Measurements from ENCODE around the gene IDH2.

Gene IDH2

GRCh38 chr15:90103701-90104329, 1.5 kb upstream of the IDH2 start:
- no peak overlapping the region for H3K4me3 Mint-ChIP-seq

DNA sequence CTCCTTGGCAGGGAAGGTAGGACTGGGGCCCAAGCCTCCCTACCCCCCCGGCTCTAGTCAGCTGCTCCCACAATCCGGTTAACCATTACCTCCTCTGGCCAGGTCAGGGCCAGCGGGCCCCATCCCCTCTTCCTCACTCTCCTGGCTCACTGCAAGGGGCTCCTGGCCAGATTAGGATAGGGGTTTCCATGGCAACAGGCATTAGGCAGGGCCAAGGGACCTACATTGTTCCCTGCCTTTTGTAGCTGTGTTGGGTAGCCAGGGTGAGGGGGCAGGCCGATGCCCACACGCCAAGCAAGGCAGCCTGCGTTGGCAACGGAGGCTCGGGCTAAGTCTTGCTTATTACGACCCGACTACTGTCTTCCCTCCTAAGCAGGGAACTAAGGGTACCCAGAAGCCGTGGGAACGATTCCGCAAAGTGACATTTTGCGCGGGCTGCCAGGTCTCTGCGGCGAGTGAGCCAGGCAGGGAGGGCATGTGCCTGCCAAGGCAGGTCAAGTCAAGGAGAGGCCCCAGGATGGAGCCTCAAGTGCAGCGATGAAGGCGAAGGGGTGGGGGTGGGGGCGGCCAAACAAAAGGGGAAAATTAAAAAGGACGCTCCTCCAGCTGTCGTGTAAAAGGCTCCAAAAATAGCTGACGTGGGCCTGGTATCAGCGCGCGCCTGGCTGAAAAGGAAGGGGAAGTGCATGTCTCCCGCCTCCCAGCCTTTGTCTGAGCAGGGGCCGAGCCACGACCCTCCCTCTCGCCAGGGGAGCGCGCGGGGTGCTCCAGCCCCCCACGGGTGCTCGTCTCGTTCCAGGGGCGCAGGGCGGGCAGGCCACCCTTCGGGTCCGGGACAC, 919 bp downstream of the IDH2 start:
- H3K27me3 Mint-ChIP-seq, result peaks cover 28% of the 10 kb centered on the region
- H3K9me3 Mint-ChIP-seq, result no peaks in the 10 kb centered on the region
- H3K27ac Mint-ChIP-seq, result peak overlapping the region; percentile 83
- peak overlapping the region; percentile 85 for H3K4me3 Mint-ChIP-seq
- peaks cover 25% of the 10 kb centered on the region for H3K36me3 Mint-ChIP-seq (ENCODE audit: low read depth)
- intact Hi-C loops (cut with micrococcal nuclease), result no loop called here
- H3K4me1 Mint-ChIP-seq (ENCODE audit: low read depth), result peaks cover 60% of the 10 kb centered on the region

More at GRCh38 chr15:90103701-90104329, 1.5 kb upstream of the IDH2 start:
- H3K9me3 Mint-ChIP-seq, result no peaks in the 10 kb centered on the region
- H3K4me1 Mint-ChIP-seq (ENCODE audit: low read depth), result peaks cover 47% of the 10 kb centered on the region
- H3K36me3 Mint-ChIP-seq (ENCODE audit: low read depth), result peaks cover 15% of the 10 kb centered on the region
- peak overlapping the region; percentile 83 for H3K27ac Mint-ChIP-seq
- H3K27me3 Mint-ChIP-seq, result peaks cover 37% of the 10 kb centered on the region
- intact Hi-C loops (cut with micrococcal nuclease), result no loop called here

DNA sequence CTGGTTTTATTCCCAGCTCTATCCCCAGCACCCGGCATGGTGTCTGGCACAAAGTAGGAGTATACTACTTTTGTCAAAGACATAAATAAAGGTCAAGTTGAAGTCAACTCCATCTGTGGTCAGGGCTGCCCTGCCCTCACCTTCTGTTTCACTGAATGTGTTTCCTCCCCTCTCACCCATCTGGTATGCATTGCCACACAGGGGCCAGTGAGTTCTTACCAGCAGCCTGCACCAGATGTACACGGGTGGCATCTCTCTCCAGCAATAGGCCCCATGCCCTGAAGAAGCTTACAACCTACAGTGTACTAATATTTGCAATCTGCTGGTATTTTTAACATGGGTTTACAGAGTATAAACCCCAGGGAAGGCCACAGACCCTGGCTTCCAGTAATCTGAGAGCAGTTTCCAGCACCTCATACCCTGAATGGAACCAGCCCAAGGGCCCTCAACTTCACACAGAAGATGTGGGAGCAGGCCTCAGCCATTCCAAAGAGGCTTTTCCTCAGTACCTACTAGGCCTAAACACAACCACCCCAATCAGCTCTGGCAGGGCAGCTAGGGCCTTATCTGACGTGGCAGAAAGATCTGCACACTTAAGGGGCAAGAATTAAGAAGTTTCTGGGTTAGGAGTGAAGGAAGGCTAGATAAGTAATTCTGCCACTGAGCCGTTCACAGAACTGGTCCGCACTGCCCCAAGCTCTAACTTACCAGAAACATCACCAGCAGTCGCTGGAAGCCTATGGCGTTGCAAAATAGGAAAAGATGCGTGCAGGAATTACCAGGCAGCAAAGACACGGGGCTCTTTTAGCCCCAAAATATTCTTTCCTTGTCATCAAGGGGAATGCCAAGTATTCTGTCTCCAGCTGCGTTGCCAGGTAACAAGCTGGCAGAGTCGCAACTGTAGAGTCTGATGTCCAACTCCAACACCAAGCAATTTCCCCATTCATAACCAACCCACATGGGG, 2.1 kb downstream of the IDH2 start:
- H3K9me3 Mint-ChIP-seq, result no peaks in the 10 kb centered on the region
- H3K27ac Mint-ChIP-seq, result peak overlapping the region; percentile 83
- H3K4me1 Mint-ChIP-seq (ENCODE audit: low read depth), result peaks cover 70% of the 10 kb centered on the region
- H3K4me3 Mint-ChIP-seq, result peak overlapping the region; percentile 85
- H3K36me3 Mint-ChIP-seq (ENCODE audit: low read depth), result peaks cover 34% of the 10 kb centered on the region
- H3K27me3 Mint-ChIP-seq, result peaks cover 21% of the 10 kb centered on the region
- intact Hi-C loops (cut with micrococcal nuclease), result no loop called here

- intact Hi-C loops (cut with micrococcal nuclease), result no loop called here
- H3K36me3 Mint-ChIP-seq (ENCODE audit: low read depth), result peaks cover 37% of the 10 kb centered on the region
- peak overlapping the region; percentile 83 for H3K27ac Mint-ChIP-seq
- H3K4me1 Mint-ChIP-seq (ENCODE audit: low read depth), result peaks cover 76% of the 10 kb centered on the region
- peaks cover 13% of the 10 kb centered on the region for H3K27me3 Mint-ChIP-seq
- H3K9me3 Mint-ChIP-seq, result no peaks in the 10 kb centered on the region
- no peak overlapping the region for H3K4me3 Mint-ChIP-seq
Measured at GRCh38 chr15:90099072-90099867, 3.0 kb downstream of the IDH2 start.

DNA sequence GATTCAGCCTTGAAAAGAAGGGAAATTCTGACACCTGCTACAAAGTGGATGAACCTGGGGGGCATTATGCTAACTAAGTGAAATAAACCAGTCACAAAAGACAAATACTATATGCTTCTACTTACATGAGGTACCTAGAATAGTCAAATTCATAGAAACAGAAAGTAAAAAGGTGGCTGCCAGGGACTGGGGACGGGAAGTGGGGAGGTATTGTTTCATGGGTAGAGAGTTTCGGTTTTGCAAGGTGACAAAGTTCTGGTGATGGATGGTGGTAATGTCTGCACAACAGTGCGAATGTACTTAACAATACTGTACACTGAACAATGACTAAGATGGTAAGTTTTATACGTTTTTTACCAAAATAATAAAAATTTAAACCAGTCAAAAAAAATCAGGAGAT, 4.8 kb downstream of the IDH2 start:
- Mint-ChIP-seq H3K27me3 (no peaks in the 10 kb centered on the region), H3K27ac (no peak overlapping the region), H3K9me3 (no peaks in the 10 kb centered on the region), H3K4me3 (no peak overlapping the region), H3K36me3 (ENCODE audit: low read depth) (peaks cover 44% of the 10 kb centered on the region), H3K4me1 (ENCODE audit: low read depth) (peaks cover 71% of the 10 kb centered on the region)
- intact Hi-C loops (cut with micrococcal nuclease), result no loop called here

- Mint-ChIP-seq H3K36me3 (ENCODE audit: low read depth) (peaks cover 63% of the 10 kb centered on the region), H3K27me3 (no peaks in the 10 kb centered on the region), H3K4me1 (ENCODE audit: low read depth) (peaks cover 66% of the 10 kb centered on the region), H3K27ac (peak overlapping the region; percentile 12), H3K4me3 (no peak overlapping the region), H3K9me3 (no peaks in the 10 kb centered on the region)
- intact Hi-C loops (cut with micrococcal nuclease), result no loop called here
Measured at GRCh38 chr15:90095521-90095959, 6.7 kb downstream of the IDH2 start.

GRCh38 chr15:90091156-90091931, 10.9 kb downstream of the IDH2 start:
- H3K27ac Mint-ChIP-seq, result no peak overlapping the region
- intact Hi-C loops (cut with micrococcal nuclease), result no loop called here
- no peak overlapping the region for H3K4me3 Mint-ChIP-seq
- no peaks in the 10 kb centered on the region for H3K9me3 Mint-ChIP-seq
- no peaks in the 10 kb centered on the region for H3K27me3 Mint-ChIP-seq
- H3K4me1 Mint-ChIP-seq (ENCODE audit: low read depth), result peaks cover 44% of the 10 kb centered on the region
- peaks cover 80% of the 10 kb centered on the region for H3K36me3 Mint-ChIP-seq (ENCODE audit: low read depth)

GRCh38 chr15:90090226-90090848, 11.9 kb downstream of the IDH2 start:
- H3K9me3 Mint-ChIP-seq, result no peaks in the 10 kb centered on the region
- H3K4me3 Mint-ChIP-seq, result no peak overlapping the region
- peaks cover 82% of the 10 kb centered on the region for H3K36me3 Mint-ChIP-seq (ENCODE audit: low read depth)
- peaks cover 44% of the 10 kb centered on the region for H3K4me1 Mint-ChIP-seq (ENCODE audit: low read depth)
- H3K27ac Mint-ChIP-seq, result no peak overlapping the region
- no peaks in the 10 kb centered on the region for H3K27me3 Mint-ChIP-seq
- intact Hi-C loops (cut with micrococcal nuclease), result no loop called here

DNA sequence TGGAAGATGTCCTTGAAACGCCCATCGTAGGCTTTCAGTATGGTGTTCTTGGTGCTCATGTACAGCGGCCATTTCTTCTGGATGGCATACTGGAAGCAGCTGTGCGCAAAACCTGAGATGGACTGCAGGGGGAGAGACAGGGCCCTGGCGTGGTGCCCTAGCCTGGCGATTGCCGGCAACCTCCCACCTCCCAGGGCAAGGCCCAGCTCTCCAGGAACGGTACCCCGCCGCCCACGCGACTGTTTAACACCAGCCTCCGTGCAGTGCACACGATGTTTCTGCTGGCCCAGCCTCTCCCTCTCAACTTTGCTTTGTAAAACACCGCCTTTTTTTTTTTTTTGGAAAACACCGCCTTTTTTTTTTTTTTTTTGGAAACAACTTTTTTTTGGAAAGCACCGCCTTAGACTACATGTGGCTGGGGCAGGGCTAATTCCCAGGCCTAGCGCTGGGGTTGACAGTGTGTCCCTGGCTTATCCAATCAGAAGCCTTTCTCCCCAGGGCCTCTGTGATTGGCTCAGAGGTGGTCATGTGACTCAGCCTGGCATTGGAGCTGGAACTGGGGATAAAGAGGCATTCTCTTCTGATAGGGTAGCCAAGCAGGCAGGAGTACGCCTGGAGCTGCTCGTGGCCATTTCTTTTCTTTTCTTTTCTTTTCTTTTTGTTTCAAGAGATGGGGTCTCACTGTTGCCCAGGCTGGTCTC, 14.7 kb downstream of the IDH2 start:
- no peaks in the 10 kb centered on the region for H3K9me3 Mint-ChIP-seq
- no peak overlapping the region for H3K27ac Mint-ChIP-seq
- no peaks in the 10 kb centered on the region for H3K27me3 Mint-ChIP-seq
- peaks cover 46% of the 10 kb centered on the region for H3K4me1 Mint-ChIP-seq (ENCODE audit: low read depth)
- peaks cover 100% of the 10 kb centered on the region for H3K36me3 Mint-ChIP-seq (ENCODE audit: low read depth)
- no peak overlapping the region for H3K4me3 Mint-ChIP-seq
- intact Hi-C loops (cut with micrococcal nuclease), result loop anchor here (5.0 to 10.0 kb wide), 3 partner anchors 137 to 345 kb away; partner anchors contain the start of gene AP3S2

DNA sequence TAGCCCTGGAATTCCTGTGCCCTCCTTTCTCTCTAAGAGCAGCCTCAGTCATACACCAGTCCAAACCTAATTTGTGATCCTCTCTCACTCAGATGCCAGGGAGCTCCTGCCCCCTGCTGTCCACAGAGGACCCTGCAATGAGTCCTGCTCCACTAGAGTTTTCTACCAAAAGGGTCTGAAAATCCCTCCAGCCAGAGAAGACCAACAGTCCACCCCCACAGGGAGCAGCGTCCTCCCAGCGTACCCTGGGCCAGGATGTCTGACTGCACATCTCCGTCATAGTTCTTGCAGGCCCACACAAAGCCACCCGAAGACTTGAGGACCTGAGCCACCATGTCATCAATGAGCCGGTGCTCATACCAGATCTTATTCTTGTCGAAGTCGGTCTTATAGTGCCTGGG, 15.4 kb downstream of the IDH2 start:
- Mint-ChIP-seq H3K36me3 (ENCODE audit: low read depth) (peaks cover 98% of the 10 kb centered on the region), H3K27ac (no peak overlapping the region), H3K4me3 (no peak overlapping the region), H3K27me3 (no peaks in the 10 kb centered on the region), H3K4me1 (ENCODE audit: low read depth) (peaks cover 46% of the 10 kb centered on the region), H3K9me3 (no peaks in the 10 kb centered on the region)
- intact Hi-C loops (cut with micrococcal nuclease), result loop anchor here (5.0 to 10.0 kb wide), 3 partner anchors 138 to 345 kb away; partner anchors contain the start of gene AP3S2

GRCh38 chr15:90085565-90085964, 16.7 kb downstream of the IDH2 start:
- intact Hi-C loops (cut with micrococcal nuclease), result loop anchor here (5.0 to 10.0 kb wide), 3 partner anchors 139 to 343 kb away; partner anchors contain the start of gene AP3S2
- Mint-ChIP-seq H3K36me3 (ENCODE audit: low read depth) (peaks cover 98% of the 10 kb centered on the region), H3K27ac (peak overlapping the region; percentile 77), H3K4me3 (no peak overlapping the region), H3K4me1 (ENCODE audit: low read depth) (peaks cover 58% of the 10 kb centered on the region), H3K9me3 (no peaks in the 10 kb centered on the region), H3K27me3 (no peaks in the 10 kb centered on the region)

Data from dendritic cell treated with granulocyte-macrophage colony-stimulating factor and Interleukin-4, amounts not matched to agents 40 ng/mL and 50 ng/mL, for 4 days (primary cell).